ENCODE measurements around the gene SIKE1. TPM values are rescaled to one million over a fixed set of nuclear protein-coding genes. Genes with fewer than 3 reads are reported as not detected.

SIKE1 gene
- total RNA-seq, 2 experiments from 2014 or later, result 59.4 to 68.5 TPM

Other genes starting within 250 kb of the SIKE1 start
- gene BCAS2, start 199.1 kb downstream of the SIKE1 start, total RNA-seq, result 10 to 100 TPM; 45.0 to 45.5 TPM
- gene DENND2C, start 110.6 kb downstream of the SIKE1 start, total RNA-seq, result under 1 TPM; 0.43 to 0.83 TPM
- gene AMPD1, start 85.1 kb downstream of the SIKE1 start, total RNA-seq, result not detected
- 10 to 100 TPM; 53.4 to 54.1 TPM for gene NRAS, start 63.9 kb downstream of the SIKE1 start, total RNA-seq
- 100 to 1,000 TPM; 407 to 411 TPM for gene CSDE1, start 22.7 kb downstream of the SIKE1 start, total RNA-seq
- not detected for gene SYCP1, start 74.2 kb upstream of the SIKE1 start, total RNA-seq
- not detected for gene TSHB, start 249.1 kb upstream of the SIKE1 start, total RNA-seq

Data from activated CD4-positive, alpha-beta memory T cell treated with anti-CD3 and anti-CD28 coated beads, Interleukin-2, amount 10 ng/mL, durations not matched to agents 7 days and 5 days (primary cell).